Epithelial cell of proximal tubule (primary cell): ENCODE measurements around the gene PGC. TPM values are rescaled to one million over a fixed set of nuclear protein-coding genes. Genes with fewer than 3 reads are reported as not detected.

ENCODE experiments used
- DNase-seq: peaks from one replicate; pipeline ENCODE4 v3.0.0-alpha.2; 2011; ENCODE audit warnings: low read depth
- H3K4me3 ChIP-seq: 2 replicates; pipeline ENCODE4 v1.5.1; 2011; ENCODE audit warnings: low read depth, mild to moderate bottlenecking, low read length
- total RNA-seq: library from RNA; depleted of rRNA; stranded (reverse); fragments of >200 nt; gene quantifications from 2 replicates; pipeline ENCODE4 v1.2.3, GENCODE V29; 2015
- TF ChIP-seq, protein P1 (sequence below): conservative IDR thresholded peaks from 2 replicates; pipeline ENCODE4 v1.5.1; 2012; ENCODE audit warnings: low read depth, mild to moderate bottlenecking, low read length

PGC gene
- total RNA-seq, 1 donor from 2014 or later, result not detected

DNA sequence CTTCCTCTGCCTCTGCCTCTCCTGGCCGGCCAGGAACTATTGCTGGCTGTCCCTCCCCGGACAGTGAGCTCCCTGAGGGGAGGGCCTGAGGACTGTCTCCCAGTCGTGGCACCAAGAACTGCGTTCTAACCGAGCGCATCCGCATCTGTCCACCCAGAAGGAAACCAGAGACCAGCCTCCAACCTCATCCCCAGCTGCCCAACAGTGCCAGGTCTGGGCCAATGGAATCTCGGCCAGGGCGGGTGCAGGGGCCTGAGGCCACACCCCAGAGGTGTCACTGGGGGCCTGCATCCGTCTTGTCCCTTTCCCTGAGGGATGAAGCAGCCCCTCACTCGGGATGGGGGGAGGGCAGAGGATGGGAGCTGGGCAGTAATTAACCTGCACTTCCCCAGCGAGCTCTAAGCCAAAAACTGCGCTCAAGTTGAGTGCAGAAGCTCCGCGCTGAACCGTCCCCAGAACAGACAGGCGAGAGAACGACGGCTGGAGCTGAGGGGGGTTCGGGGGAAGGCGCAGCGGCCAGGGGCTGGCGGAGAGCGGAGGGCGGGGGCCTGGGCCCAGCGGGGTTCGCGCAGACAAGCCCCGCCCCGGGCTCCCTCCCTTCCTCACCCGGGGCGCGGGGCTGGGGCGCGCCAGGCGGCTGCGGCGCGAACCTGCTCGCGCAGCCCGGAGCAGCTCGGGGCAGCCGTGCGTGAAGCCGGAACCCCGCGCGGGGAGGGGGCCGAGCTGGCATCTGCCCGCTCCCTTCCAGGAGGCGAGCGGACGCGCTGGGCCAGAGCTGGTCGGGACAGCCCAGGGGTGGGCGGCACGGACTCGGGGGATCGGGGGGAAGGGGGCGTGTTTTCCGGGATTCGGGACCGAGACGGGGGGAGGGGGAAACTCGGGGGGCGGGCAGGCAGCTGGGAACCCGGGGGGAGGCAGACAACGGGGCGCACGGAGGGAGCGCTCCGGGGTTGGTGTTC, 13.2 kb downstream of the PGC start:
- peak overlapping the region; percentile 81 for H3K4me3 ChIP-seq
- TF ChIP-seq, protein P1, sequence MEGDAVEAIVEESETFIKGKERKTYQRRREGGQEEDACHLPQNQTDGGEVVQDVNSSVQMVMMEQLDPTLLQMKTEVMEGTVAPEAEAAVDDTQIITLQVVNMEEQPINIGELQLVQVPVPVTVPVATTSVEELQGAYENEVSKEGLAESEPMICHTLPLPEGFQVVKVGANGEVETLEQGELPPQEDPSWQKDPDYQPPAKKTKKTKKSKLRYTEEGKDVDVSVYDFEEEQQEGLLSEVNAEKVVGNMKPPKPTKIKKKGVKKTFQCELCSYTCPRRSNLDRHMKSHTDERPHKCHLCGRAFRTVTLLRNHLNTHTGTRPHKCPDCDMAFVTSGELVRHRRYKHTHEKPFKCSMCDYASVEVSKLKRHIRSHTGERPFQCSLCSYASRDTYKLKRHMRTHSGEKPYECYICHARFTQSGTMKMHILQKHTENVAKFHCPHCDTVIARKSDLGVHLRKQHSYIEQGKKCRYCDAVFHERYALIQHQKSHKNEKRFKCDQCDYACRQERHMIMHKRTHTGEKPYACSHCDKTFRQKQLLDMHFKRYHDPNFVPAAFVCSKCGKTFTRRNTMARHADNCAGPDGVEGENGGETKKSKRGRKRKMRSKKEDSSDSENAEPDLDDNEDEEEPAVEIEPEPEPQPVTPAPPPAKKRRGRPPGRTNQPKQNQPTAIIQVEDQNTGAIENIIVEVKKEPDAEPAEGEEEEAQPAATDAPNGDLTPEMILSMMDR, result no peak
- no peak for DNase-seq

DNA sequence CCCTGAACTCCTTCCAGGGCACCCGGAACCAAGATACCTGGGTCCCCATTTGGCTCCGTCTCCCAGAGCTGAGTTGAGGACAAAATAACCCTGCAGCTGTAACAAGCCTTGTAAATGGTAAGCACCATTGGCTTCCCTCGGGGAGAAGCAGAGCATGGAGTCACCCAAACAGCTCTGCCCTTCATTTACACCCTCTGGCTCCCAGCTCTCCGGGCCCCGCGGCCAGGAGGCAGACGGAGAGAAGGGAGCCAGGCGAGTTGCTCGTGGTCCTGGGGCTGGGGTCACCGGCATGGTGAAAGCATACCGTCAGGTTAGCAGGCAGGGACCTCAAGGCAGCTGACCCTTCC, 13.9 kb downstream of the PGC start:
- no peak for DNase-seq
- TF ChIP-seq, protein P1, result no peak
- H3K4me3 ChIP-seq, result peak overlapping the region; percentile 81

DNA sequence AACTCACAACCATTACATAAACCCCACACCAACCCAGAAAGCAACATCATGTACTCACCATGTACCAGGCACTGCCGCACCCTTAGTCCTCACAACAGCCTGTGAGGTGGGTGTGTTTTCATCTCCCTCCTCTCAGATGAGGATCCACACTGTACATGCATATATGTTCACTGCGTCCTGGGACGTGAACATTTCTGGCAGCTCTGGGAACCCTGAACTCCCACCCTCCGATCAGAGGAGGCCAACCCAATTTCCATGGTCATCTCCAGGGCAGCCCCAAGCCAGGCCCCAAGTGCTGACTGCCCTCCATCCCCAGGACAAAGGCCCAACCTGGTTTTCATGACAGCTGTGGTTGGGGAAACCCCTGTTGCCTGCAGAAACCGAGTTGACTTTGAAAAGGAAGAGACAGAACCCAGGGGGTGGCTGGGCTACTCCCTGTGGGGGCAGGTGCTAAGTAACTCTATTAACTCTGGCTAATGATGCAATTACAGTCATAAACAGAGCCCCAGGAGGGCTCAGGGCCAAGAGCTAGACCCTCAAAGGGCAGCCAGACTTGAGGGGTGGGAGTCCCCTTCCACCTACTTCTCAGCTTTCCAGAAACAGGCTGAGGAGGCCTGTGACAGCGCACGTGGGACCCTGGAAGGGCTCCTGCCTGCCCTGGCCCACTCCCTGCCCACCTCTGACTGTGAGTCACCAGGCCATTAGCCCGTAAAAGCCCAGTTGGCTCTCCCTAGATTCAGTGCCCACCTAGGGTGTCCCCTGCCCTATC, 14.4 kb downstream of the PGC start:
- TF ChIP-seq, protein P1, result no peak
- peak overlapping the region; percentile 81 for H3K4me3 ChIP-seq
- DNase-seq, result no peak

DNA sequence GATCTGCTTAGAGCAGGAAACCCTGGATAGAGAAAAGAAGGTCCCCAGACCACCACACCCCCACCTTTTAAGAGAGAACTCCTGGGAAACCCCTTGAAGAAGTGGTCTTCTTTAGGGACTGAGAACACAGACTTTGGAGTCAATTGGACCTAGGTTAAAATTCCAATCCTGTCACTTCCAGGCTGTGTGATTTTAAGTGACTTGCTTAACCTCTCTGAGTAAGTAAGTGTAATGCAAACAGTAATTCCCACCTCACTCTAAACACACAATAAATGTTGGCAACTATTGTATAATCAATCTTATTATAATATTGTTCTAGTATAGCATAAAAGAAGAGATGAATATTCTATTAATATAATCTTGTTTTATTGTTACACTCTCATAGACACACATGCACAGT, 15.0 kb downstream of the PGC start:
- DNase-seq, result no peak
- TF ChIP-seq, protein P1, result no peak
- H3K4me3 ChIP-seq, result peak overlapping the region; percentile 81

DNA sequence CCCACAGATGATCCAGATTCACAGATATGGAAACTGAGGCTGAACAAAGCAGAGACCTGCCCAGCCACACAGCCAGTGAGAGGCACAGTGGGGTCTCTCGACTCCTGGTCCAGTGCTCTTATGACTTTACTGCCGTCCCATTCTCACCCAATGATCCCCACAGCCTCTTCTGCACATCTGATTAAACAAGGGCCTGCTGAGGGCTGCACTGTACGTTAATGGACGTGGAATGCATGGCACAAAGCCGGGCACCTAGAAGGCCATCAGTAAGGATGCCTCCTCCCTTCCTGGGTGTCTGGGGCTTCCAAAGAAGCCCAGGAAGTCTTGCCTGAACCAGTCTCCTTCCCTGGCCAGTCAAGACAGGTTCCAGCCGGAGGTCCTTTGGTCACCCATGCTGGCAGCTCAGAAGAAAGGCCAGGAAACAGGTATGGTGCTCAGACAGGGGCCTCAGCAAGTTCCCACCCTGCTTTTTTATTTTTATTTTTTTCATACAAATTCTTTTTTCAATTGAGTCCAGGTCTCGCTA, 15.6 kb downstream of the PGC start:
- H3K4me3 ChIP-seq, result no peak overlapping the region
- TF ChIP-seq, protein P1, result no peak
- DNase-seq, result no peak

DNA sequence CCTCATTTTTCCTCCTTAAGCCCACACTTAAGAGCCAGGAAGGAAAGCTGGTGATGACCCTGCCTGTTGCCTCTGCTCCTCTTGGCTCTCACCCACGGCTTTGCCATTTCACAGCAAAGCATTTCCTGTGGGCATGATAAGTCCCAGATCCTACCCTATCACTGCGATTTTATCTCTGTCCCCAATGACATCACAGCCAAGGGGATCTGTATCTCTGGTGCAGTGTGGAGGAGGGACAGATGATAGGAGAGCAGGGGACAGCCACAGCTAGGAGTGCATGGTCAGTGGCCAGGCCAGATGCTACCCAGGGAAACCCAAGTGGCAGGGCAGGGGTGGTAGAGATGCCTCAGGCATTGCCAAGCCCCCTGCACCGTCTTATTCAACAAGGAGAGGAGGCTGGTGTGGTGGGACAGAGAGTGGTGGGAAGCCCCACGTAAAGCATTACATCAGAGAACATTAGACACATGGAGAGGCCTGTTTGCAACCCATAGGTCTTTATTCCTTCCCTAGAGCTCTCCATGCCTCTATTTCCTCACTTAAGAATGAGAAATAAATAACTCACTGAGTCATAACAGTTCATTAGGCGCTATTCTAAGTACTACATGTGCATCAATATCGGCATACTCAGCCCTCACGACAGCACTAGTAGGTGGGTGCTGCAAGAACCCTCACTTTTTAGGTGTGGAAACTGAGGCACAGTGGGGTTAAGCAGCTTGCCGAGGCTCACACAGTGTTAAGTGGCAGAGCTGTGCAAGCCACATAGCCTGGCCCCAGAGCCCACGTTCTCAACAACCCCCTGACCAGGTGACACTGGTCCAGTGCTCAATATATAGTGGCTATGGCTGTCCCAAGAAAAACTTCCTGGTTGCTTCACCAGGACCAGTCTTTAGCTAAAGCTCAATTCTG, 16.4 kb downstream of the PGC start:
- no peak overlapping the region for H3K4me3 ChIP-seq
- no peak for DNase-seq
- TF ChIP-seq, protein P1, result no peak
